Measurements from ENCODE around the gene TMEM198.

- TF ChIP-seq EZH2 (IDR thresholded peaks at IDR 0.05; ENCODE audit: insufficient read depth, poor library complexity, severe bottlenecking) (no peak), EZH2phosphoT487 (IDR thresholded peaks at IDR 0.05; ENCODE audit: insufficient read depth, low read depth) (no peak)
Measured at GRCh38 chr2:219506802-219507526, 36.9 kb upstream of the TMEM198 start.

Measured in GM23248 (cell line).